ENCODE results near the gene MATN1.

The MATN1 gene

GRCh38 chr1:30678209-30678608 lies 45.2 kb downstream of the MATN1 start:
- DNase-seq = no peak

GRCh38 chr1:30677471-30677870 lies 45.9 kb downstream of the MATN1 start:
- DNase-seq = no peak

- DNase-seq = no peak
Measured at GRCh38 chr1:30675761-30676160, 47.6 kb downstream of the MATN1 start.

- DNase-seq = no peak
Measured at GRCh38 chr1:30675289-30675688, 48.1 kb downstream of the MATN1 start.

GRCh38 chr1:30673395-30673794 lies 50.0 kb downstream of the MATN1 start:
- DNase-seq = no peak

- DNase-seq = no peak
Measured at GRCh38 chr1:30672661-30673060, 50.7 kb downstream of the MATN1 start.

- no peak for DNase-seq
Measured at GRCh38 chr1:30670240-30671060, 52.9 kb downstream of the MATN1 start.

GRCh38 chr1:30668546-30669327 lies 54.6 kb downstream of the MATN1 start:
- no peak for DNase-seq

GRCh38 chr1:30668024-30668423 lies 55.4 kb downstream of the MATN1 start:
- no peak for DNase-seq

GRCh38 chr1:30666756-30667273 lies 56.6 kb downstream of the MATN1 start:
- no peak for DNase-seq

GRCh38 chr1:30665216-30666010 lies 58.0 kb downstream of the MATN1 start:
- DNase-seq = no peak

- DNase-seq = no peak
Measured at GRCh38 chr1:30664103-30664755, 59.2 kb downstream of the MATN1 start.

- no peak for DNase-seq
Measured at GRCh38 chr1:30663596-30664091, 59.7 kb downstream of the MATN1 start.

GRCh38 chr1:30662291-30662840 lies 61.0 kb downstream of the MATN1 start:
- DNase-seq = no peak

GRCh38 chr1:30661311-30661710 lies 62.1 kb downstream of the MATN1 start:
- no peak for DNase-seq

All from CD4-positive, alpha-beta T cell treated with Interleukin-6 for 4 hours (primary cell).